SU-DHL-6 (cell line): ENCODE data around the gene RAP1GAP.

Experiments used
- CTCF ChIP-seq: fragments of 200-600 bp; sonication (generic); IDR thresholded peaks from one replicate; pipeline ENCODE4 v1.5.1; 2017; ENCODE audit warnings: antibody characterized with exemption, mild to moderate bottlenecking, low read length, moderate library complexity; ENCODE audit not compliant: insufficient read depth, poor library complexity, severe bottlenecking
- EZH2phosphoT487 ChIP-seq: fragments of 200-600 bp; sonication (generic), shearing (Covaris generic); conservative IDR thresholded peaks from 2 replicates; pipeline ENCODE4 v1.6.1; 2018; ENCODE audit warnings: mild to moderate bottlenecking, antibody characterized with exemption, low read length, moderate library complexity, mixed read lengths

GRCh38 chr1:21641967-21642739, 27.0 kb downstream of the RAP1GAP start:
- TF ChIP-seq CTCF (no peak), EZH2phosphoT487 (no peak)
